DOHH2 (cell line): Measurements from ENCODE around the gene ZNF324B.
"Not testable (repeated sequence)": the region's sequence is repeated elsewhere in the genome, so short reads cannot be mapped to it uniquely, and the experiment has no call there.

Experiments used
- H3F3A ChIP-seq: fragments of 200-600 bp; sonication (generic), shearing (Covaris generic); 2 replicates; pipeline ENCODE4 v1.6.0; 2016; ENCODE audit warnings: antibody characterized with exemption, mild to moderate bottlenecking; ENCODE audit not compliant: control insufficient read depth, insufficient read depth
- H3K27ac ChIP-seq: fragments of 200-600 bp; sonication (generic); 2 replicates; pipeline ENCODE4 v1.5.1; 2014; ENCODE audit warnings: low read depth, mild to moderate bottlenecking, low read length, moderate library complexity
- H3K27me3 ChIP-seq: fragments of 200-600 bp; sonication (generic); 2 replicates; pipeline ENCODE4 v1.6.1; 2014; ENCODE audit warnings: mild to moderate bottlenecking, low read length, mixed read lengths; ENCODE audit not compliant: control insufficient read depth
- H3K36me3 ChIP-seq: fragments of 200-600 bp; sonication (generic); 2 replicates; pipeline ENCODE4 v1.6.1; 2014; ENCODE audit warnings: mild to moderate bottlenecking, low read length, moderate library complexity, mixed read lengths; ENCODE audit not compliant: control insufficient read depth
- H3K4me1 ChIP-seq: fragments of 200-600 bp; sonication (generic); 2 replicates; pipeline ENCODE4 v1.6.1; 2014; ENCODE audit warnings: mild to moderate bottlenecking, low read length, mixed read lengths; ENCODE audit not compliant: control insufficient read depth
- H3K4me2 ChIP-seq: fragments of 200-600 bp; sonication (generic); 2 replicates; pipeline ENCODE4 v1.6.0; 2014; ENCODE audit warnings: mild to moderate bottlenecking, low read length, moderate library complexity
- H3K4me3 ChIP-seq: fragments of 200-600 bp; sonication (generic); 2 replicates; pipeline ENCODE4 v1.5.1; 2014; ENCODE audit warnings: mild to moderate bottlenecking, low read length, mixed read lengths
- H3K79me2 ChIP-seq: fragments of 200-600 bp; sonication (generic); 2 replicates; pipeline ENCODE4 v1.6.1; 2014; ENCODE audit warnings: mild to moderate bottlenecking, low read length, mixed read lengths; ENCODE audit not compliant: control insufficient read depth
- H3K9me2 ChIP-seq: fragments of 200-600 bp; sonication (generic); replicated peaks from 2 replicates; pipeline ENCODE4 v1.6.1; 2014; ENCODE audit warnings: mild to moderate bottlenecking, low read length, mixed read lengths; ENCODE audit not compliant: control insufficient read depth
- H3K9me3 ChIP-seq: fragments of 200-600 bp; sonication (generic); 2 replicates; pipeline ENCODE4 v1.6.1; 2014; ENCODE audit warnings: antibody characterized with exemption, low read length, mixed read lengths; ENCODE audit not compliant: control insufficient read depth, insufficient read depth
- H4K20me1 ChIP-seq: fragments of 200-600 bp; sonication (generic); 2 replicates; pipeline ENCODE4 v1.6.0; 2014; ENCODE audit warnings: low read depth, mild to moderate bottlenecking, antibody characterized with exemption, low read length, moderate library complexity; ENCODE audit not compliant: control insufficient read depth, insufficient read depth
- CTCF ChIP-seq: fragments of 200-600 bp; sonication (generic); IDR thresholded peaks from one replicate; pipeline ENCODE4 v1.5.1; 2014; ENCODE audit warnings: antibody characterized with exemption, mild to moderate bottlenecking, low read depth, low read length; ENCODE audit not compliant: poor library complexity, severe bottlenecking
- EZH2phosphoT487 ChIP-seq: fragments of 200-600 bp; sonication (generic); IDR thresholded peaks from 2 replicates; pipeline ENCODE4 v1.6.1; 2017; ENCODE audit warnings: borderline replicate concordance, mild to moderate bottlenecking, antibody characterized with exemption, low read length, moderate library complexity, mixed read lengths

The ZNF324B gene

GRCh38 chr19:58482372-58482771 is 30.9 kb downstream of the ZNF324B start:
- Histone ChIP-seq H3K4me3 (no peak overlapping the region), H3K79me2 (no peaks in the 10 kb centered on the region), H3K4me2 (no peak overlapping the region), H3K27me3 (no peaks in the 10 kb centered on the region), H4K20me1 (no peaks in the 10 kb centered on the region), H3K27ac (no peak overlapping the region), H3K9me2 (no peaks in the 10 kb centered on the region), H3F3A (no peaks in the 10 kb centered on the region), H3K9me3 (no peaks in the 10 kb centered on the region), H3K36me3 (no peaks in the 10 kb centered on the region), H3K4me1 (no peaks in the 10 kb centered on the region; the same call in 1 of the 2 replicates)
- TF ChIP-seq CTCF (no peak), EZH2phosphoT487 (no peak)

GRCh38 chr19:58483776-58484175 is 32.4 kb downstream of the ZNF324B start:
- H3K4me3 ChIP-seq, result no peak overlapping the region
- no peaks in the 10 kb centered on the region for H3K27me3 ChIP-seq
- no peaks in the 10 kb centered on the region for H3K9me2 ChIP-seq
- no peaks in the 10 kb centered on the region for H3K79me2 ChIP-seq
- no peaks in the 10 kb centered on the region for H3F3A ChIP-seq
- H3K9me3 ChIP-seq, result no peaks in the 10 kb centered on the region
- no peak overlapping the region for H3K27ac ChIP-seq
- TF ChIP-seq CTCF (no peak), EZH2phosphoT487 (no peak)
- no peaks in the 10 kb centered on the region for H3K36me3 ChIP-seq
- no peaks in the 10 kb centered on the region for H4K20me1 ChIP-seq
- H3K4me1 ChIP-seq, result no peaks in the 10 kb centered on the region
- no peak overlapping the region for H3K4me2 ChIP-seq

- not testable (repeated sequence) for H3K27me3 ChIP-seq
Observed at GRCh38 chr19:58484349-58484748, 32.9 kb downstream of the ZNF324B start.

GRCh38 chr19:58491393-58491792 is 40.0 kb downstream of the ZNF324B start:
- Histone ChIP-seq H3F3A (no peaks in the 10 kb centered on the region), H3K9me2 (no peaks in the 10 kb centered on the region), H3K36me3 (no peaks in the 10 kb centered on the region), H3K4me3 (no peak overlapping the region), H3K4me1 (no peaks in the 10 kb centered on the region; the same call in 1 of the 2 replicates), H3K79me2 (no peaks in the 10 kb centered on the region), H4K20me1 (no peaks in the 10 kb centered on the region), H3K27ac (no peak overlapping the region), H3K4me2 (no peak overlapping the region), H3K9me3 (no peaks in the 10 kb centered on the region), H3K27me3 (no peaks in the 10 kb centered on the region)
- TF ChIP-seq CTCF (no peak), EZH2phosphoT487 (no peak)

More at GRCh38 chr19:58484349-58484748, 32.9 kb downstream of the ZNF324B start:
- not testable (repeated sequence) for H3F3A ChIP-seq, H3K36me3 ChIP-seq, H4K20me1 ChIP-seq, H3K4me2 ChIP-seq, H3K79me2 ChIP-seq, H3K4me1 ChIP-seq, H3K9me3 ChIP-seq, H3K9me2 ChIP-seq, H3K4me3 ChIP-seq, H3K27ac ChIP-seq
